ENCODE data around the gene MMP28. TPM values are rescaled to one million over a fixed set of nuclear protein-coding genes. Genes with fewer than 3 reads are reported as not detected.

MMP28 gene
- total RNA-seq, 1 donor from 2014 or later, result 8.6 TPM

DNA sequence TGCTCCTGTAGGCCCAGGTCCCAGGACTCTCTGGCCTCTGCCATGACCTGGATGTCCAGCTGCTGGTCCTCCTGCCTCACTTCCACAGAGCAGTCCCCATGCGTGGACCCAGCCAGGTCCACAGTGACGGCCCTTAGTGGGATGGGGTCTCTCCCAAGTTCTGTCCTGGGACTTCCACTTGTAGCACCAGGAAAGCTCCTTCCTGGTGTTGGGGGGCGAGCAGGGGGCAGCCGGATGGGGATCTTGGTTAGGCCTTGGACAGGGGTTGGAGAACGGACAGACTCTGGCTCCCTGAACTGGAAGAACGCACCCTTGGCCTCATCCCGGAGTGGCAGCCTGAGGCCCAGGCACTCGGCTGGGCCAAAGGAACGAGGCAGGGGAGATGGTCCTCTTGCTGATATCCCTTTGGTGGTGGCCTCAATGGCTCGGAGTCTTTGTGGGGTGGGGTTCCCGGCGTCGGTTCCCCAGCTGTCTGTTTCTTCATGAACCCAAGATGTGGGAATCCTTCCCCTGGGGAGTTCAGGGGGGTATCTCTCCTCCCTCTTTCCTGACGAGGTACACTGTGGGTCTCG is 49.6 kb downstream of the MMP28 start:
- Mint-ChIP-seq H3K27me3 (ENCODE audit: low read depth) (peaks cover 31% of the 10 kb centered on the region), H3K27ac (ENCODE audit: unreplicated experiment) (no peak overlapping the region), H3K36me3 (ENCODE audit: low read depth) (no peaks in the 10 kb centered on the region), H3K4me3 (ENCODE audit: unreplicated experiment) (no peak overlapping the region), H3K9me3 (ENCODE audit: low read depth) (no peaks in the 10 kb centered on the region), H3K4me1 (ENCODE audit: low read depth) (peaks cover 21% of the 10 kb centered on the region)
- DNase-seq (ENCODE audit: low spot score), result no peak
- TF ChIP-seq, protein P1, sequence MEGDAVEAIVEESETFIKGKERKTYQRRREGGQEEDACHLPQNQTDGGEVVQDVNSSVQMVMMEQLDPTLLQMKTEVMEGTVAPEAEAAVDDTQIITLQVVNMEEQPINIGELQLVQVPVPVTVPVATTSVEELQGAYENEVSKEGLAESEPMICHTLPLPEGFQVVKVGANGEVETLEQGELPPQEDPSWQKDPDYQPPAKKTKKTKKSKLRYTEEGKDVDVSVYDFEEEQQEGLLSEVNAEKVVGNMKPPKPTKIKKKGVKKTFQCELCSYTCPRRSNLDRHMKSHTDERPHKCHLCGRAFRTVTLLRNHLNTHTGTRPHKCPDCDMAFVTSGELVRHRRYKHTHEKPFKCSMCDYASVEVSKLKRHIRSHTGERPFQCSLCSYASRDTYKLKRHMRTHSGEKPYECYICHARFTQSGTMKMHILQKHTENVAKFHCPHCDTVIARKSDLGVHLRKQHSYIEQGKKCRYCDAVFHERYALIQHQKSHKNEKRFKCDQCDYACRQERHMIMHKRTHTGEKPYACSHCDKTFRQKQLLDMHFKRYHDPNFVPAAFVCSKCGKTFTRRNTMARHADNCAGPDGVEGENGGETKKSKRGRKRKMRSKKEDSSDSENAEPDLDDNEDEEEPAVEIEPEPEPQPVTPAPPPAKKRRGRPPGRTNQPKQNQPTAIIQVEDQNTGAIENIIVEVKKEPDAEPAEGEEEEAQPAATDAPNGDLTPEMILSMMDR (IDR thresholded peaks at IDR 0.05), result no peak

DNA sequence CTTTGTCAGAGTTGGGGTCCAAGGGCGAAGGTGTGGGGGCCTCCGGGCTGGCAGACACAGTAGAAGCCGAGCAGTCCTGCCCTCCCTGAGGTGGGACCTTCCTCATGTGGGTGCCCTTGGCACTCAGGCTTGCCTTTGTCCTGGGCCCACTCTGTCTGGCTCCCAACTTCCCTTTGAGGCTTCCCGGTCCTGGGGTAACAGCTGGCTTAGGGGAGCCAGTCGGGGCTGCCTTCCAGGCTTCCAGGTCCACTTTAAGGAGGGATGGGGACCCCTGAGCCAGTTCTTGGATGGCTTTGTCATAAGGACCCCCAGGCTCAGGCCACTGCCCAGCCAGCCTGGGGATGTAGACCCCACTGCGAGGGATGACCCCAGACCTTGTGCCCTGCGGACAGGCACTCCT is 50.2 kb downstream of the MMP28 start:
- Mint-ChIP-seq H3K27ac (ENCODE audit: unreplicated experiment) (no peak overlapping the region), H3K4me1 (ENCODE audit: low read depth) (peaks cover 18% of the 10 kb centered on the region), H3K4me3 (ENCODE audit: unreplicated experiment) (no peak overlapping the region), H3K9me3 (ENCODE audit: low read depth) (no peaks in the 10 kb centered on the region), H3K27me3 (ENCODE audit: low read depth) (peaks cover 32% of the 10 kb centered on the region), H3K36me3 (ENCODE audit: low read depth) (no peaks in the 10 kb centered on the region)
- TF ChIP-seq, protein P1 (IDR thresholded peaks at IDR 0.05), result no peak
- DNase-seq (ENCODE audit: low spot score), result no peak

DNA sequence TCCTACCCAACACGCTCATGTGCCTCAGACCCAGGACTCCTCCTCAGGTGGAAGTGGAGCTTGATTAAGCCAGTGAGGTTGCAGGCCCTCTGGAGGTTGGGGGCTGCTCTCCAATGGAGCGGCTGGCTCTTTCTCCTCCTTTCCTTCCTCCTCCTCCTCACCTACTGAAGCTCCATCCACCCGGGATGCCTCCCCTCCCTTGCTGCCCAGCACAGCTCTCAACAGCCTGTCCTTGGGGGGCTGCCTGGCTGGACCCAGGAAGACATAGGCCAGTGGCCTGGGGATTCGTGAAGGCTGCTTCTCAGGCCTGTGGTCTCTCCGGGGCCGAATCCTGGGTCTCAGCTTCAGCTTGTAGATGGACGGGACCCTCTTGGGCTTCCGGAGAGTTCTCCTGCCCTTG is 50.6 kb downstream of the MMP28 start:
- Mint-ChIP-seq H3K27me3 (ENCODE audit: low read depth) (peaks cover 34% of the 10 kb centered on the region), H3K4me1 (ENCODE audit: low read depth) (peaks cover 15% of the 10 kb centered on the region), H3K27ac (ENCODE audit: unreplicated experiment) (no peak overlapping the region), H3K36me3 (ENCODE audit: low read depth) (no peaks in the 10 kb centered on the region), H3K9me3 (ENCODE audit: low read depth) (no peaks in the 10 kb centered on the region), H3K4me3 (ENCODE audit: unreplicated experiment) (no peak overlapping the region)
- no peak for DNase-seq (ENCODE audit: low spot score)
- TF ChIP-seq, protein P1 (IDR thresholded peaks at IDR 0.05), result no peak

DNA sequence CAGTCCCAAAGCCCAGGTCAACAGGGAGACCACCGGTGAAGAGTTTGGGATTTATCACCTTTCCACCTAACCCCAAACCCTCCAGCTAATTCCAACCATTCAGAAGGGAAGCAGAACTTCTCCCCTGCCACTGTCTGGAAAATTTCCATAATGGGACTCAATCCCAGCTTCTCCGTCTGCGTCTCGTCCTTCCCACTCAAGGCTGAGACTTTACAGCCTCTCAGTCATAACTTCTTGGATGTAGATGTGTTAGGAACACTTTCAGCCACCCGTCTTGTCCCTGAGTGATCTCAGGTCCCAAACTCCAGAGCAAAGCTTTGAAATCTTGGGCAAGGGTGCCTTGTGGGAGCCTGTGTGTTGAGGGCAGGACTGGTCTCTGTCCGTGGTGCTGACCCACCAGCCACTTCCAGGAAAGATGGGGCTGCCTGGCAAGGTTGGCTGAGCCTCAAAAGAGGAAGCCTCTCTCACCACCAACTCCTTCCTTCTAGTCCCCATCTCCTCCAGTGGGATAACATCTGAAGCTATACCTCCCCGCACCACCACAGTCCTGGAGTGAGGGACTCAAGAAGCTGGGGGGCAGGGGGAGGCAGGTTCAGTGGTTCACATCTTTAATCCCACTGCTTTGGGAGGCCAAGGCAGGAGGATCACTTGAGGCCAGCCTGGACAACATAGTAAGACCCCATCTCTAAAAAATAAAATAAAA is 51.7 kb downstream of the MMP28 start:
- Mint-ChIP-seq H3K4me1 (ENCODE audit: low read depth) (peaks cover 12% of the 10 kb centered on the region), H3K36me3 (ENCODE audit: low read depth) (peaks cover 2% of the 10 kb centered on the region), H3K27me3 (ENCODE audit: low read depth) (peaks cover 30% of the 10 kb centered on the region), H3K9me3 (ENCODE audit: low read depth) (no peaks in the 10 kb centered on the region), H3K27ac (ENCODE audit: unreplicated experiment) (no peak overlapping the region), H3K4me3 (ENCODE audit: unreplicated experiment) (no peak overlapping the region)
- TF ChIP-seq, protein P1 (IDR thresholded peaks at IDR 0.05), result no peak
- DNase-seq (ENCODE audit: low spot score), result no peak

DNA sequence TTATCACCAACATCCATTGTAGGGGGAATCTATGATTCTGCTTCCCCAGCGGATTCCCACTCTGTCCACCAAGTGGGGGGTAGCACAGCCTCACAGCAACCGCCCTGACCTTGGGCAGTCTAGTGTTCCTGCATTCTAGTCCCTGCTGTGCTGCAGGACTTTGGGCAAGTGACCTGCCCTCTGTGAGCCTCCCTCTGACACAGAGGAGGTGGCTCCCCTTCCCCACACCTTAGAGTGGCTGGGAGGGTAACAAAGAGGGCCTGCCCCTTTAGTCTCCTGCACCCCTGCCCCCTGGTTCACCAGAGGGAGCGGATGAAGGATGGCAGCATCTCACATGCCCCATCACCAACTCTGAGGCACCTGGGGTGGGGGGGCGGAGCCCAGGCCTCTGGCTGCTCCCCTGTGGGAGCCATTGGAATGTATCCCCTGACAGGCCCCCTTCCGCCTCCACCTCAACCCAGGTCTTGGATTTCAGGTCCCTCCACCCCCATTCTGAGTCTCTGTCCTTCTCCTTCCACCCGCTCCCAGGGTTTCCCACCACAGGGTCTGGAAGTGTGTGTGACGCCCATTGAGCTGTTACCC is 52.5 kb downstream of the MMP28 start:
- no peak overlapping the region for H3K4me3 Mint-ChIP-seq (ENCODE audit: unreplicated experiment)
- no peaks in the 10 kb centered on the region for H3K9me3 Mint-ChIP-seq (ENCODE audit: low read depth)
- TF ChIP-seq, protein P1 (IDR thresholded peaks at IDR 0.05), result no peak
- H3K4me1 Mint-ChIP-seq (ENCODE audit: low read depth), result peaks cover 6% of the 10 kb centered on the region
- H3K36me3 Mint-ChIP-seq (ENCODE audit: low read depth), result peaks cover 2% of the 10 kb centered on the region
- H3K27ac Mint-ChIP-seq (ENCODE audit: unreplicated experiment), result no peak overlapping the region
- no peak for DNase-seq (ENCODE audit: low spot score)
- peaks cover 27% of the 10 kb centered on the region for H3K27me3 Mint-ChIP-seq (ENCODE audit: low read depth)
